8988T (cell line): ENCODE results near the gene DDX54.
"Not testable (repeated sequence)": the region's sequence is repeated elsewhere in the genome, so short reads cannot be mapped to it uniquely, and the experiment has no call there.

Experiments
- DNase-seq: peaks from one replicate; pipeline ENCODE4 v3.0.0; 2011

Gene DDX54

DNA sequence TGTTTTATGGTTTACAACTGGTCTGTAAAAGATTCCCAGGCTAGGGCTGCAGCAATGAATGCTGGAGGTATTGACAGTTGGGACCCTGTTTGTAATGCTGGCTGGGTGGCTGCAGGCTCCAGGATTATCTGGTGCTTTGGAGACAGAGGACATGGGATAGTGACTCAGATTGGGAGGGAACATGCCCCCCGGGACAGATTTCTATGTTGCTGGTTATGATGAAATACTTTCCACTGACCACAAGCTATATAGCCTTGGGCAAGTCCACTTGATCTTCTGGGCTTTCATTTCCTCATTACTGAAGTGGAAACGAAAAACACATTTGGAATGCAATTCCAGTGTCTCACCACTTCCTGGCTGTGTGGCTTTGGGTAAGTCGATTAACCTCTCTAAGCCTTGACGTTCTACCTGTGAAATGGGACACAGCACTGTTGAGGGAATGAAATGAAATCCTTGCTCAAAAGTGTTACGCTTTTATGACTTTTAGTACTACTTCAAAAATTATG lies 29.7 kb upstream of the DDX54 start:
- DNase-seq: no peak

GRCh38 chr12:113211160-113211559 lies 25.9 kb upstream of the DDX54 start:
- no peak for DNase-seq

DNA sequence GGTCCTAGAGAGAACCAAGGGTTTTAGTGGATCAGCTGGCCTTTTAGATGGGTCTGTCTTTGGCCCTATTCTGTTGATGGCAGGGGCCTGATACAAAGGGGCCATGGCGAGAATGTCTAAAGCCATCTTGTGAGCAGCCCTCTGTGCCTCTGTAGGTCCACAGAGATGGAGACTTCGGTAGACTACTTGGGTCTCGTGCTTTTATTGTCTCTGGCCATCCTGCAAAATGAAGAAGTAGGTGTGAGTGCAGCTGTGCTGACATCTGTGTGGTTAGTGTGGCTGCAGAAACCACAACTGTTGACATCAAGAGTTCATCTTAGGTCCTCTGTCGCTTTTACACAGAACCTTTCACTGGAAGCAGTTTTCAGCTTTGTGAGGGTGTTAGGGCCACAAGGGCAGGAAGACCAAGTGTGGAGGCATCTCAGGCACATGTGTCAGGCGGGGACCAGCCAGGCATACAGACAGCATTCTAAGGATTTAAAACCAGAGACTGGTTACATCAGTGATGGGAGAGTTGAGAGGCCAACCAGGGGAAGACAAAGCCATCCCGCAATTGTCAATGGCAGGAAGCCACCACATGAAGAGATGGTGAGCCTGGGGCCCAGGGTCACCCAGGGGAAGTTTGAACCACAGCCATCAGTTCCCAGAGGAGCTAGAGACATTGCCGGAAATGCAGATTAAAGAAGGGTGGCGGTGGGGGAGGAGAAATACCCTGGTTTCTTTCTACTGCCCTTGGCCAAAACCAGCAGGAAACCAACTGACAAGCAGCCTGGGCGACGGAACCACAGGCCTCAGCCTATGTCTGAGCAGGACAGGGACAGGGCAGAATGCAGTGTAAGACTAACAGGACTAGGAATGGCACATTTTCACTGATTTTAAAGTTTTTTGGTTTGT lies 23.0 kb upstream of the DDX54 start:
- DNase-seq: no peak

- DNase-seq: no peak
Observed at GRCh38 chr12:113207613-113208040, 22.3 kb upstream of the DDX54 start.

- not testable (repeated sequence) for DNase-seq
Observed at GRCh38 chr12:113206802-113207201, 21.5 kb upstream of the DDX54 start.

DNA sequence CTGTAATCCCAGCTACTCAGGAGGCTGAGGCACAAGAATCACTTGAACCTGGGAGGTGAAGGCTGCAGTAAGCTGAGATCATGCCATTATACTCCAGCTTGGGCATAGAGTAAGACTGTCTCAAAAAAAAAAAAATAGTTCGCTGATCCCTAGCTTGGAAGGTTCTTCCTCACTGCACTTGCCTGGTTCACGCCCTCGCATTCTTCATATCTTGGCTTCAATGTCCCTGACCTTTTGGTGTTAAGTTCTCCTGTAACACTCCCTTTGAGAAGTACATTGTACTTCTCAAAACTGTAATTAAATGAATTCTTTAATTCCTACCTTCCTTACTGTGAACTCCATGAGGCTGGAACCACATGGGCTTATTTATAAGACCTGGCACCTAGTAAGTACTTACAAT lies 19.5 kb upstream of the DDX54 start:
- no peak for DNase-seq

DNA sequence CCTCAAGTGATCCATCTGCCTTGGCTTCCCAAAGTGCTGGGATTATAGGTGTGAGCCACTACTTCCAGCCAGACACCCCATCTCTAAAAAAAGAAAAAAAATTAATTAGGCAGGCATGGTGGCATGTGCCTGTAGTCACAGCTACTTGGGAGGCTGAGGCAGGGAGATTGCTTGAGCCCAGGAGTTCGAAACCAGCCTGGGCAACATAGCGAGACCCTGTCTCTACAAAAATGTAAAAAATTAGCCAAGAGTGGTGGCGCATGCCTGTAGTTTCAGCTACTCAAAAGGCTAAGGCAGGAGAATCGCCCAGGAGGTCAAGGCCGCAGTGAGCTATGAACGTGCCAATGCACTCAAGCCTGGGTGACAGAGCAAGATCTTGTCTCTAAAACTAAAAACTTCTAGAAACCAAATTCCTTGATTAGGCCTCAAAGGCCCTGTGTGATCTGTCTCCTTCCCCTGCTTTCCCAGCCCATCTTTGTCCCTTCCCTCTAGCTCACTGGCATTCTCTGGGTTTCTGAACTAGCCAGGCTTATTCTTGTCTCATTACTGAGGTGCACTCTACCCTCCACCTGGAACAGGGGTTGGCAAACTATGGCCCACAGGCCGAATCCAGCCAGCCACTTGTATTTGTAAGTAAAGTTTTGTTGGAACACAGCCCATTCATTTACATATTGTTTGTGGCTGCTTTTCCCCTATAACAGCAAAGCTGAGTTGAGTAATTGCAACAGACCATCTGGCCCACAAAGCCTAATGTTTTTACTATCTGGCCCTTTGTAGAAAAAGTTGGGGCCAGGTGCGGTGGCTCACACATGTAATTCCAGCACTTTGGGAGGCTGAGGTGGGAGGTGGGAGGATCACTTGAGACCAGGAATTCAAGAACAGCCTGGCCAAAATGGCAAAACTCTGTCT lies 18.8 kb upstream of the DDX54 start:
- DNase-seq: no peak

GRCh38 chr12:113202300-113203075 lies 17.2 kb upstream of the DDX54 start:
- no peak for DNase-seq

- DNase-seq: no peak
Observed at GRCh38 chr12:113201187-113202177, 16.2 kb upstream of the DDX54 start.

DNA sequence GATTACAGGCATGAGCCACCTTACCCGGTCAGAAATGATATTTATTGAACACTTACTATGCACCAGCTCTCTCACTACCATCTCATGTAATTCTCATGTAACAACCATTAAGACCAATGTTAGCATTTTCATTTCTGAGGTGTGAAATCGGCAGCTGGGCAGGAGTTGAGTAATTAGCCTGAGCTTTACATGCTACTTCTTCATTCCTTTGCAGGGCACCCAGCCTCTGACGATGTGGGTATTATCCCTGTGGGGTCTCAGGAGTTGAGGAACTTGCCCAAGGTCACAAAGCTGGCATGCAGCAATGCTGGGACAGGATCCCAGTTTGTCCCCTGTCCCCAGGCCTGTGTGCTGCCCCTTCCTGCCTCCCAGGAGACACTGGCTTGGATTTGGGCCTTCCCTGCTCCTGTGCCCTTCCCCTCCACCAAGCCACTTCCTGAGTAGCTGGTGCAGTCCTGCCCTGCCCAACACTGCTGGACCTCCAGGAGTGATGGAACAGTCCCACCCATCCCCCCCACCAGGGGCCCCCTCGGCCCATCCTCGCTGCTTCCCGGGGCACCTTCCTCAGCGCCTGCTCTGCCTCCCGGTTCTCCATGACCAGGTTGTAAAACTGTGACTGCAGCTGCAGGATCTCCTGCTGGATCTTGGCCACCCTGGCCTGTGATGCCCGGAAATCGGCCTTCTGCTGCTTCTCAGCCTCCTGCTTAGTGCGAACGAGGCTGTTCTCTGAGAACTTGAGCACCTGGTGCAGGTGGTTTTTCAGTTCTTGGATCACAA lies 14.9 kb upstream of the DDX54 start:
- DNase-seq: no peak

- no peak for DNase-seq
Observed at GRCh38 chr12:113198296-113198695, 13.0 kb upstream of the DDX54 start.

GRCh38 chr12:113197518-113198077 lies 12.3 kb upstream of the DDX54 start:
- DNase-seq: no peak

DNA sequence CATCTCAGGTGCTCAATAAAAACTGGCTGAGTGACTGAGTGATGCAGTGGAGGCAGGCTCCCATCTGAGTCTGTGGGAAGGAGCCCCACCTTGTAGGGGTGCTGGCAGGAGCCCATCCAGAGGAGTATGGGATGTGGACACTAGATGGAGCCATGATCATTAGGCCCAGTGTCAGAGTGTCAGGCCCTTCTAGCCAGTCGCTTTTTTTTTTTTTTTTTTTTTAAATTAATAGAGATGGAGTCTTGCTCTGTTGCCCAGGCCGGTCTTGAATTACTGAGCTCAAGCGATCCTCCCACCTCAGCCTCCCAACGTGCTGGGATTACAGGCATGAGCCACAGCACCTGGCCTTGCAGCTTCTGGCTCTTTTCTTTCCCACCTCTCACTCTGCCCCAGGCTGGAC lies 11.7 kb upstream of the DDX54 start:
- peak; percentile 81 for DNase-seq

- no peak for DNase-seq
Observed at GRCh38 chr12:113196582-113196981, 11.3 kb upstream of the DDX54 start.

GRCh38 chr12:113195598-113195997 lies 10.3 kb upstream of the DDX54 start:
- DNase-seq: no peak

DNA sequence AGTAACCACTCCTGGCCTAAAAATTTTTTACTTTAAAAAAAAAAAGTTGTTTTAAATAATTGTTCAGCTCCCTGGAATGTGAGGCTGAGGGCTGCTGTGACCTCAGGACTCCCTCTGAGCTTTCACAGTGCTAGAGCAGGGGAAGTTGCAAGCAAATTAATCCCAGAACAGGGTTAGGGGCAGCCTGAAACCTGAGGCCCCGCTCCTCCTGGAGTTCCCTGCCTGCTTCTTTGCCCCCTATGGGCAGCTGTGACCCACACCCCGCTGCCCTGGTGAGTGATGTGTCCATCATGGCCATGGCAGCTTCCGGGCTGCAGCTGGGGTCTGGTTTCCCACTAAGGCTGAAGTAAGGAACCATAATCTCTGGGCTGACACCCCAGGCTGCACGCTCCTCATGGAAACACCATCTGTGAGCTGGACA lies 9.7 kb upstream of the DDX54 start:
- no peak for DNase-seq

GRCh38 chr12:113191227-113191626 lies 5.9 kb upstream of the DDX54 start:
- DNase-seq: no peak

DNA sequence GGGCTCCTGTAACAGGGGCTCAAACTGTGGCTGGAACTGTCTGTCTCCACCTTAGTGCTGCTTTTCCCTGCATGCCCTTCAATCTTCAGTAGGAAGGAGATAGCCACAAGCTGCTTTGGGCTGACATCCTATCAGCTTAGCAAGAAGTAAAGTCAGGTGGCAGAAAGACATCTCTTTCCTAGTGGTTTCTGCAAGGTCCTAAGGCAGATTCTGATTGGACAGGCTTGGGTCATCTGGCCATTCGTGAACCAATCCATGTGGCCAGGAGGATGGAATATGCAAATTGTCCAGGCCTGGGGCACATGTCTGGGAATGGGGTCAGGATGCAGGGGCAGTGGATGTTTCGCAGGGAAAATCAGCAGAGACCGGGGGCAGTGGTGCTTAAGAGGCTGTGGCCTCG lies 5.5 kb upstream of the DDX54 start:
- no peak for DNase-seq

- no peak for DNase-seq
Observed at GRCh38 chr12:113189361-113189760, 4.1 kb upstream of the DDX54 start.

- no peak for DNase-seq
Observed at GRCh38 chr12:113186666-113187325, 1.5 kb upstream of the DDX54 start.
